Measurements from ENCODE around the gene EFNA1. TPM values are rescaled to one million over a fixed set of nuclear protein-coding genes. Genes with fewer than 3 reads are reported as not detected.

Gene EFNA1
- total and polyA plus RNA-seq, 8 donors = 19.5 to 91.7 (median 37.7) TPM

DNA sequence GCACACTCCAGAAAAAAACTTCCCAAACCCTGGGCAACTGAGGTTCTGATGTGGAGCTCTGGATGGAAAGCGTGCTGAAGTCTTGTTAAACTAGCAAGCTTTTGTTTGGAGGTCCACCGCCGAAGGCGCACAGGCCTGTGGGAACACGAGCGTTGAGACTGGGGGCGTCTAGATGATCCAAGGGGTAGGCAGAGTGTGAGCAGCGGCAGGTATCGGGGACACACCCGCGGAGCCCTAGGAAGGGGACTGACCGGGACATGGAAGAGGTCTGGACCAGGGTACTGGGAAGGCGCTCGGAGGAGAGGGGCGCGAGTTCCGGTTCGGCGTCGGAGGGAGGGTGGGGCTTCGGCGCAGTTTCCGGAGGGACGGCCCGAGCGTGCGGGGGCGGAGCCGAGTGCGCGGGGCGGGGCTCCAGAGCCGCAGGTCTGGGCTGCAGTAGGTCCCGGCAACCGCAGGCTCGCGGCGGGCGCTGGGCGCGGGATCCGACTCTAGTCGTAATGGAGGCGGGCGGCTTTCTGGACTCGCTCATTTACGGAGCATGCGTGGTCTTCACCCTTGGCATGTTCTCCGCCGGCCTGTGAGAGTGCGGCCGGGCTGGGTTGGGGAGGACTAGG lies 7.8 kb downstream of the EFNA1 start, which contains the start of gene SLC50A1:
SLC50A1 (plus strand) TSS at position 438 of the 614 bp plus-strand sequence; CDS start at position 498, 60 bp downstream.
- TF ChIP-seq CTCF (IDR thresholded peaks at IDR 0.05) = peak in 3 of 4 donors; percentile 17 to 42 (median 33)
- WGBS, 2 donors = 0 to 1% methylated on average over 38 to 52 of the region's 52 CpGs
- ATAC-seq = peak; percentile 88 to 93 (median 90)
- Histone ChIP-seq H3K4me1 (peaks cover 33 to 62% (median 36%) of the 10 kb centered on the region in 3 donors), H3K36me3 (peaks cover 0 to 31% (median 19%) of the 10 kb centered on the region in 3 donors), H3K27ac (peak within 1 kb of the TSS; percentile 87 to 99 (median 98)), H3K4me3 (peak within 1 kb of the TSS; percentile 29 to 63 (median 50)), H3K27me3 (no peaks in the 10 kb centered on the region), H3K9me3 (no peaks in the 10 kb centered on the region)
- FAIRE-seq = no peak
- peak; percentile 94 to 98 (median 96) for DNase-seq
- intact Hi-C loops (cut with DNase I) = no loop called here

- peak overlapping the region in 3 of 4 donors; percentile 98 to 99 (median 99) for H3K27ac ChIP-seq
- FAIRE-seq (no peak), ATAC-seq (peak in 2 of 4 donors; percentile 1 to 2), DNase-seq (peak in 3 of 6 donors; percentile 47 to 54 (median 52))
- no peak for TF ChIP-seq CTCF (IDR thresholded peaks at IDR 0.05)
- 16 to 28% methylated on average over 6 of the region's 6 CpGs for WGBS, 2 donors
- intact Hi-C loops (cut with DNase I) = no loop called here
- no peaks in the 10 kb centered on the region for H3K27me3 ChIP-seq
- H3K4me3 ChIP-seq = peak overlapping the region; percentile 29 to 63 (median 50)
- peaks cover 0 to 25% (median 16%) of the 10 kb centered on the region in 3 donors for H3K36me3 ChIP-seq
- H3K9me3 ChIP-seq = no peaks in the 10 kb centered on the region
- H3K4me1 ChIP-seq = peaks cover 24 to 51% (median 29%) of the 10 kb centered on the region in 3 donors
These were observed 9.1 kb downstream of the EFNA1 start for GRCh38 chr1:155136748-155137147.

GRCh38 chr1:155137154-155137949 lies 9.7 kb downstream of the EFNA1 start:
- no peak for TF ChIP-seq CTCF (IDR thresholded peaks at IDR 0.05)
- intact Hi-C loops (cut with DNase I) = no loop called here
- H3K4me3 ChIP-seq = peak overlapping the region in 2 of 4 donors; percentile 54 to 63
- peak overlapping the region in 3 of 4 donors; percentile 98 to 99 (median 99) for H3K27ac ChIP-seq
- 72 to 76% methylated on average over 6 of the region's 6 CpGs for WGBS, 2 donors
- peaks cover 19 to 45% (median 29%) of the 10 kb centered on the region in 3 donors for H3K4me1 ChIP-seq
- DNase-seq (peak in 1 of 6 donors; percentile 20), FAIRE-seq (no peak), ATAC-seq (no peak)
- H3K36me3 ChIP-seq = peaks cover 0 to 19% (median 10%) of the 10 kb centered on the region in 3 donors
- no peaks in the 10 kb centered on the region for H3K9me3 ChIP-seq
- H3K27me3 ChIP-seq = no peaks in the 10 kb centered on the region

GRCh38 chr1:155139895-155140629 lies 12.4 kb downstream of the EFNA1 start, which contains the start of gene DPM3:
Gene DPM3 (minus strand): TSS chr1:155140531. CDS start chr1:155140240, 291 bp downstream.
- ATAC-seq (peak; percentile 58 to 79 (median 78)), DNase-seq (peak; percentile 82 to 95 (median 88)), FAIRE-seq (no peak)
- peak within 1 kb of the TSS; percentile 31 to 74 (median 64) for H3K4me3 ChIP-seq
- peaks cover 5 to 22% (median 11%) of the 10 kb centered on the region in 3 donors for H3K4me1 ChIP-seq
- no peak for TF ChIP-seq CTCF (IDR thresholded peaks at IDR 0.05)
- intact Hi-C loops (cut with DNase I) = no loop called here
- H3K27me3 ChIP-seq = no peaks in the 10 kb centered on the region
- 1% methylated on average over 39 to 42 of the region's 42 CpGs for WGBS, 2 donors
- H3K9me3 ChIP-seq = no peaks in the 10 kb centered on the region
- peak within 1 kb of the TSS; percentile 51 to 90 (median 78) for H3K27ac ChIP-seq
- H3K36me3 ChIP-seq = no peaks in the 10 kb centered on the region
